LNCaP clone FGC (cell line): ENCODE data around the gene SPAG4.

Source experiments
- DNase-seq: peaks from one replicate; pipeline ENCODE4 v3.0.0-alpha.2; 2011; ENCODE audit warnings: low read depth
- H3K4me3 ChIP-seq: 2 replicates; pipeline ENCODE4 v1.5.1; 2011; ENCODE audit warnings: mild to moderate bottlenecking, low read depth, low read length, control low read depth
- CTCF ChIP-seq: IDR thresholded peaks from 2 replicates; pipeline ENCODE4 v1.5.1; 2012; ENCODE audit warnings: mild to moderate bottlenecking; ENCODE audit not compliant: control insufficient read depth, insufficient read depth; ENCODE audit errors: extremely low read depth

Gene SPAG4

GRCh38 chr20:35653893-35654292 is 38.3 kb downstream of the SPAG4 start:
- no peak overlapping the region for H3K4me3 ChIP-seq
- DNase-seq, result no peak
- TF ChIP-seq CTCF, result no peak

GRCh38 chr20:35654415-35654814 is 38.8 kb downstream of the SPAG4 start:
- no peak for DNase-seq
- TF ChIP-seq CTCF, result no peak
- H3K4me3 ChIP-seq, result no peak overlapping the region

GRCh38 chr20:35657271-35657670 is 41.6 kb downstream of the SPAG4 start:
- no peak for TF ChIP-seq CTCF
- H3K4me3 ChIP-seq, result no peak overlapping the region
- DNase-seq, result no peak

- no peak overlapping the region for H3K4me3 ChIP-seq
- DNase-seq, result no peak
- no peak for TF ChIP-seq CTCF
These were observed 44.7 kb downstream of the SPAG4 start for GRCh38 chr20:35660122-35660937.

GRCh38 chr20:35661053-35661452 is 45.4 kb downstream of the SPAG4 start:
- TF ChIP-seq CTCF, result no peak
- H3K4me3 ChIP-seq, result no peak overlapping the region
- no peak for DNase-seq

- H3K4me3 ChIP-seq, result no peak overlapping the region
- TF ChIP-seq CTCF, result no peak
- no peak for DNase-seq
These were observed 46.3 kb downstream of the SPAG4 start for GRCh38 chr20:35661908-35662307.

GRCh38 chr20:35662551-35662950 is 46.9 kb downstream of the SPAG4 start:
- peak overlapping the region; percentile 81 for H3K4me3 ChIP-seq
- no peak for TF ChIP-seq CTCF
- no peak for DNase-seq
